Gastrocnemius medialis (tissue), 4 donors: ENCODE data around the gene DSTYK. TPM values are rescaled to one million over a fixed set of nuclear protein-coding genes. Genes with fewer than 3 reads are reported as not detected.

Source experiments
- ATAC-seq, 2 donors: fragments of 150-250 bp; one replicate each; pipeline ENCODE4 v1.9.1; 2016
- DNase-seq, 2 donors: peaks; one replicate each; pipeline ENCODE4 v3.0.0-alpha.2; 2019
- H3K27ac ChIP-seq, 4 donors: fragments of 200-600 bp; sonication (generic); 1 replicate in 1 of 4; 2 replicates in 3 of 4; pipeline ENCODE4 v1.5.1; 2016 to 2018; ENCODE audit warnings: mild to moderate bottlenecking in 2 of 4, moderate library complexity in 1 of 4
- H3K27me3 ChIP-seq, 3 donors: fragments of 200-600 bp; sonication (generic) in 2 of 3; 1 replicate in 1 of 3; 2 replicates in 2 of 3; pipeline versions ENCODE4 v1.5.1 to v1.6.0; 2016 to 2019; ENCODE audit warnings: mild to moderate bottlenecking in 1 of 3, moderate library complexity in 1 of 3
- H3K36me3 ChIP-seq, 2 donors: fragments of 200-600 bp; sonication (generic) in 1 of 2; one replicate each; pipeline ENCODE4 v1.5.1; 2017 to 2018
- H3K4me1 ChIP-seq, 2 donors: fragments of 200-600 bp; sonication (generic) in 1 of 2; one replicate each; pipeline ENCODE4 v1.5.1; 2016 to 2017; ENCODE audit warnings: mild to moderate bottlenecking in 2 of 2
- H3K4me3 ChIP-seq, 4 donors: fragments of 200-600 bp; sonication (generic) in 3 of 4; 1 replicate in 1 of 4; 2 replicates in 3 of 4; pipeline ENCODE4 v1.5.1; 2016 to 2019; ENCODE audit warnings: mild to moderate bottlenecking in 2 of 4
- H3K9me3 ChIP-seq, 3 donors: fragments of 200-600 bp; sonication (generic) in 2 of 3; 1 replicate in 1 of 3; 2 replicates in 2 of 3; pipeline ENCODE4 v1.5.1; 2016 to 2019
- POLR2A ChIP-seq, 2 donors: fragments of 450-650 bp; IDR thresholded peaks; one replicate each; pipeline ENCODE4 v1.6.1; 2017; ENCODE audit warnings: antibody characterized with exemption in 2 of 2, mild to moderate bottlenecking in 2 of 2, moderate library complexity in 2 of 2
- in situ Hi-C, 4 donors: fragments of 200-750 bp; cut with MboI; loops; one replicate each; pipeline versions ENCODE4 v1.15.0 to v1.8.0; 2017; ENCODE audit warnings: low sequenced_read_pairs in 4 of 4
- intact Hi-C: fragments of 100-400 bp; cut with DNase I; formaldehyde crosslinking; loops from one replicate; pipeline ENCODE4 v1.15.1; 2023; ENCODE audit warnings: low total_unique reads
- total RNA-seq, 4 donors: library from RNA; depleted of rRNA; stranded (reverse); fragments of >200 nt; gene quantifications; one replicate each; pipeline versions ENCODE4 v1.1.0 to v1.2.3, GENCODE V29; 2016
- TF ChIP-seq, protein P1 (sequence below), 5 experiments: fragments of 450-650 bp in 3 of 5; fragments of 200-600 bp in 2 of 5; sonication (generic) in 2 of 5; IDR thresholded peaks in 4 of 5; conservative IDR thresholded peaks in 1 of 5; 1 replicate in 4 of 5; 2 replicates in 1 of 5; pipeline ENCODE4 v1.5.1; 2016 to 2019; ENCODE audit warnings: antibody characterized with exemption in 5 of 5, mild to moderate bottlenecking in 3 of 5, moderate library complexity in 3 of 5

DSTYK gene
- total RNA-seq, 4 donors from 2014 or later, result 12.2 to 15.8 (median 13.9) TPM

DNA sequence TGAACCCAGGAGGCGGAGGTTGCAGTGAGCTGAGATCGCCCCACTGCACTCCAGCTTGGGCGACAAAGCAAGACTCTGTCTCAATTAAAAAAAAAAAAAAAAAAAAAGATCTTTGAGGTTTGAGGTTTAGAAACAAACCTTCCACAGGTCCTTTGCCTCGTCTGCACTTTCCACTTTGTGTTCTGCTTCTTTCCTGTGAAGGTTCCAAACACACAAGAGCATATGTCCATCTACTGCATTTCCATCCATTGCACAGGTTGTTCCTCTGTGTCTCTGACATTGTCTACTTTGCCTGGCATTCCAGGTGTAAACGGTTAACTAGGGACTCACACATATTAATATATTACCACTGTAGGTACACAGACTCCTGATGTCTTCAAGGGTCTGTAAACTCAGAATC is 40.1 kb downstream of the DSTYK start:
- peaks cover 32 to 56% of the 10 kb centered on the region in 2 donors for H3K4me1 ChIP-seq
- TF ChIP-seq, protein P1, sequence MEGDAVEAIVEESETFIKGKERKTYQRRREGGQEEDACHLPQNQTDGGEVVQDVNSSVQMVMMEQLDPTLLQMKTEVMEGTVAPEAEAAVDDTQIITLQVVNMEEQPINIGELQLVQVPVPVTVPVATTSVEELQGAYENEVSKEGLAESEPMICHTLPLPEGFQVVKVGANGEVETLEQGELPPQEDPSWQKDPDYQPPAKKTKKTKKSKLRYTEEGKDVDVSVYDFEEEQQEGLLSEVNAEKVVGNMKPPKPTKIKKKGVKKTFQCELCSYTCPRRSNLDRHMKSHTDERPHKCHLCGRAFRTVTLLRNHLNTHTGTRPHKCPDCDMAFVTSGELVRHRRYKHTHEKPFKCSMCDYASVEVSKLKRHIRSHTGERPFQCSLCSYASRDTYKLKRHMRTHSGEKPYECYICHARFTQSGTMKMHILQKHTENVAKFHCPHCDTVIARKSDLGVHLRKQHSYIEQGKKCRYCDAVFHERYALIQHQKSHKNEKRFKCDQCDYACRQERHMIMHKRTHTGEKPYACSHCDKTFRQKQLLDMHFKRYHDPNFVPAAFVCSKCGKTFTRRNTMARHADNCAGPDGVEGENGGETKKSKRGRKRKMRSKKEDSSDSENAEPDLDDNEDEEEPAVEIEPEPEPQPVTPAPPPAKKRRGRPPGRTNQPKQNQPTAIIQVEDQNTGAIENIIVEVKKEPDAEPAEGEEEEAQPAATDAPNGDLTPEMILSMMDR (IDR thresholded peaks at IDR 0.05 in 4 of 5, conservative IDR thresholded peaks at IDR 0.05 in 1 of 5), result no peak
- no peak for TF ChIP-seq POLR2A (IDR thresholded peaks at IDR 0.05)
- DNase-seq (no peak), ATAC-seq (no peak)
- no peaks in the 10 kb centered on the region for H3K9me3 ChIP-seq
- no peak overlapping the region for H3K4me3 ChIP-seq
- intact Hi-C loops, result no loop called here
- H3K36me3 ChIP-seq, result peaks cover 0 to 6% of the 10 kb centered on the region in 2 donors
- no peak overlapping the region for H3K27ac ChIP-seq
- in situ Hi-C loops, result no loop called here
- no peaks in the 10 kb centered on the region for H3K27me3 ChIP-seq

- ATAC-seq (no peak), DNase-seq (no peak)
- Histone ChIP-seq H3K36me3 (peaks cover 0 to 6% of the 10 kb centered on the region in 2 donors), H3K4me3 (no peak overlapping the region), H3K4me1 (peaks cover 27 to 59% of the 10 kb centered on the region in 2 donors), H3K27ac (no peak overlapping the region), H3K9me3 (no peaks in the 10 kb centered on the region), H3K27me3 (no peaks in the 10 kb centered on the region)
- intact Hi-C loops, result no loop called here
- TF ChIP-seq, protein P1 (IDR thresholded peaks at IDR 0.05 in 4 of 5, conservative IDR thresholded peaks at IDR 0.05 in 1 of 5), result no peak
- no peak for TF ChIP-seq POLR2A (IDR thresholded peaks at IDR 0.05)
- in situ Hi-C loops, result no loop called here
Observed at GRCh38 chr1:205170532-205171269, 40.8 kb downstream of the DSTYK start.

DNA sequence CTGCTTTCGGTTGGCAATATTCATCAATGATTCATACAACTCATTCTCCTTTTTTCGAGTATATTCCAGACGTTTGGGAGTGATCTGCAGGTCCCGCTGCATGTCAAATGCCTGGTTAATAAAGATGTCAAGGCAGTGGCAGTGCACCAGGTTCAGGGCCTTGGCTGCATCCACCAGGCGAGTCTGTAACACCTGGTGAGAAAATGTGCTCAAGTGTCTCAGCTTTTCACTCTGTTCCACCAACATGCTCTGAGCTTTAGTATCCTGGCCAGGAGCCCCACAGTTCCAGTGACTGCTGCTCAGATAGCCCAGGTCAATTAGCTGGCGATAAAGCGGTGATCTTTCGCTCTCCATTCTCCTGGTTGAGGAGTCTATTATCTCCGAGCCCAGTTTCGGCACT is 42.3 kb downstream of the DSTYK start:
- ATAC-seq, result peak; percentile 58 to 76
- peaks cover 19 to 45% of the 10 kb centered on the region in 2 donors for H3K4me1 ChIP-seq

GRCh38 chr1:205168291-205168690 is 43.2 kb downstream of the DSTYK start:
- Histone ChIP-seq H3K27me3 (no peaks in the 10 kb centered on the region), H3K4me1 (peaks cover 19 to 40% of the 10 kb centered on the region in 2 donors), H3K27ac (no peak overlapping the region), H3K9me3 (no peaks in the 10 kb centered on the region), H3K4me3 (no peak overlapping the region), H3K36me3 (peaks cover 0 to 13% of the 10 kb centered on the region in 2 donors)
- TF ChIP-seq POLR2A (IDR thresholded peaks at IDR 0.05), result no peak
- TF ChIP-seq, protein P1 (IDR thresholded peaks at IDR 0.05 in 4 of 5, conservative IDR thresholded peaks at IDR 0.05 in 1 of 5), result no peak
- no peak for DNase-seq
- in situ Hi-C loops, result no loop called here
- intact Hi-C loops, result no loop called here
- no peak for ATAC-seq

More for the DNA sequence above, 42.3 kb downstream of the DSTYK start:
- peaks cover 0 to 6% of the 10 kb centered on the region in 2 donors for H3K36me3 ChIP-seq
- H3K4me3 ChIP-seq, result no peak overlapping the region
- DNase-seq, result peak; percentile 48 to 58
- TF ChIP-seq, protein P1 (IDR thresholded peaks at IDR 0.05 in 4 of 5, conservative IDR thresholded peaks at IDR 0.05 in 1 of 5), result no peak
- no peak for TF ChIP-seq POLR2A (IDR thresholded peaks at IDR 0.05)
- H3K27ac ChIP-seq, result peak overlapping the region; percentile 26 to 67 (median 44)
- intact Hi-C loops (no loop called here), in situ Hi-C loops (no loop called here)
- H3K27me3 ChIP-seq, result no peaks in the 10 kb centered on the region
- no peaks in the 10 kb centered on the region for H3K9me3 ChIP-seq
